Testis (tissue), 2 donors: ENCODE results near the gene CRYGN.

Source experiments
- POLR2A ChIP-seq: fragments of 450-650 bp; IDR thresholded peaks from one replicate; pipeline ENCODE4 v1.6.1; 2017; ENCODE audit warnings: antibody characterized with exemption, mild to moderate bottlenecking, moderate library complexity
- TF ChIP-seq, protein P1 (sequence below), 3 experiments: fragments of 450-650 bp in 2 of 3; fragments of 200-600 bp in 1 of 3; sonication (generic) in 1 of 3; IDR thresholded peaks; one replicate each; pipeline ENCODE4 v1.5.1; 2016 to 2019; ENCODE audit warnings: antibody characterized with exemption in 3 of 3, mild to moderate bottlenecking in 2 of 3, moderate library complexity in 1 of 3

GRCh38 chr7:151396328-151396970, 43.5 kb downstream of the CRYGN start:
- TF ChIP-seq, protein P1, sequence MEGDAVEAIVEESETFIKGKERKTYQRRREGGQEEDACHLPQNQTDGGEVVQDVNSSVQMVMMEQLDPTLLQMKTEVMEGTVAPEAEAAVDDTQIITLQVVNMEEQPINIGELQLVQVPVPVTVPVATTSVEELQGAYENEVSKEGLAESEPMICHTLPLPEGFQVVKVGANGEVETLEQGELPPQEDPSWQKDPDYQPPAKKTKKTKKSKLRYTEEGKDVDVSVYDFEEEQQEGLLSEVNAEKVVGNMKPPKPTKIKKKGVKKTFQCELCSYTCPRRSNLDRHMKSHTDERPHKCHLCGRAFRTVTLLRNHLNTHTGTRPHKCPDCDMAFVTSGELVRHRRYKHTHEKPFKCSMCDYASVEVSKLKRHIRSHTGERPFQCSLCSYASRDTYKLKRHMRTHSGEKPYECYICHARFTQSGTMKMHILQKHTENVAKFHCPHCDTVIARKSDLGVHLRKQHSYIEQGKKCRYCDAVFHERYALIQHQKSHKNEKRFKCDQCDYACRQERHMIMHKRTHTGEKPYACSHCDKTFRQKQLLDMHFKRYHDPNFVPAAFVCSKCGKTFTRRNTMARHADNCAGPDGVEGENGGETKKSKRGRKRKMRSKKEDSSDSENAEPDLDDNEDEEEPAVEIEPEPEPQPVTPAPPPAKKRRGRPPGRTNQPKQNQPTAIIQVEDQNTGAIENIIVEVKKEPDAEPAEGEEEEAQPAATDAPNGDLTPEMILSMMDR (IDR thresholded peaks at IDR 0.05), result no peak
- TF ChIP-seq POLR2A, result no peak
